H1 (cell line): Measurements from ENCODE around the gene MPPED2.

Experiments
- CHD2 ChIP-seq: IDR thresholded peaks from 2 replicates; pipeline ENCODE4 v1.6.1; 2012; ENCODE audit warnings: low read length, improper control_type of control experiment
- EGR1 ChIP-seq: IDR thresholded peaks from 2 replicates; pipeline ENCODE4 v1.6.1; 2011; ENCODE audit warnings: low read depth, low read length, borderline replicate concordance
- PHF8 ChIP-seq: fragments of 200-600 bp; sonication (generic); conservative IDR thresholded peaks from 2 replicates; pipeline ENCODE4 v1.7.1; 2012; ENCODE audit warnings: low read depth, mild to moderate bottlenecking, inconsistent platforms, low read length, moderate library complexity
- POLR2A ChIP-seq, 2 experiments: IDR thresholded peaks; 1 replicate in 1 of 2; 2 replicates in 1 of 2; pipeline ENCODE4 v1.6.1; 2011; ENCODE audit warnings: low read depth in 2 of 2, low read length in 2 of 2, mild to moderate bottlenecking in 2 of 2; ENCODE audit errors: control extremely low read depth in 1 of 2
- POLR2AphosphoS5 ChIP-seq: IDR thresholded peaks from 2 replicates; pipeline ENCODE4 v1.6.1; 2011; ENCODE audit warnings: low read depth, low read length
- RAD21 ChIP-seq, 2 experiments: IDR thresholded peaks in 1 of 2; conservative IDR thresholded peaks in 1 of 2; 2 replicates each; pipeline ENCODE4 v1.6.1; 2011; ENCODE audit warnings: low read depth in 2 of 2, low read length in 2 of 2, improper control_type of control experiment in 1 of 2, inconsistent platforms in 1 of 2, mild to moderate bottlenecking in 1 of 2, moderate library complexity in 1 of 2
- SIX5 ChIP-seq: IDR thresholded peaks from 2 replicates; pipeline ENCODE4 v1.6.1; 2011; ENCODE audit warnings: mild to moderate bottlenecking, low read depth, low read length
- TAF1 ChIP-seq: IDR thresholded peaks from 2 replicates; pipeline ENCODE4 v1.6.1; 2011; ENCODE audit warnings: mild to moderate bottlenecking, low read depth, low read length
- TF ChIP-seq, protein P1 (sequence below), 3 experiments: IDR thresholded peaks; 1 replicate in 2 of 3; 2 replicates in 1 of 3; pipeline versions ENCODE4 v1.5.1 to v1.6.1; 2011; ENCODE audit warnings: low read length in 3 of 3, mild to moderate bottlenecking in 3 of 3, inconsistent platforms in 2 of 3, low read depth in 1 of 3, moderate library complexity in 1 of 3; ENCODE audit not compliant: insufficient read depth in 1 of 3; ENCODE audit errors: control extremely low read depth in 1 of 3
- TF ChIP-seq, protein P2 (sequence below): IDR thresholded peaks from 2 replicates; pipeline ENCODE4 v1.6.1; 2011; ENCODE audit warnings: low read depth, mild to moderate bottlenecking, low read length; ENCODE audit not compliant: insufficient read depth

- TF ChIP-seq EGR1 (no peak), SIX5 (no peak), POLR2AphosphoS5 (no peak), TAF1 (no peak), POLR2A (IDR thresholded peaks at IDR 0.05; ENCODE audit: control extremely low read depth in 1 of 2, low read depth in 2 of 2, low read length in 2 of 2) (no peak), RAD21 (IDR thresholded peaks at IDR 0.05 in 1 of 2, conservative IDR thresholded peaks at IDR 0.05 in 1 of 2; ENCODE audit: low read depth in 2 of 2, low read length in 2 of 2) (no peak), PHF8 (no peak), CHD2 (no peak)
- TF ChIP-seq, protein P1, sequence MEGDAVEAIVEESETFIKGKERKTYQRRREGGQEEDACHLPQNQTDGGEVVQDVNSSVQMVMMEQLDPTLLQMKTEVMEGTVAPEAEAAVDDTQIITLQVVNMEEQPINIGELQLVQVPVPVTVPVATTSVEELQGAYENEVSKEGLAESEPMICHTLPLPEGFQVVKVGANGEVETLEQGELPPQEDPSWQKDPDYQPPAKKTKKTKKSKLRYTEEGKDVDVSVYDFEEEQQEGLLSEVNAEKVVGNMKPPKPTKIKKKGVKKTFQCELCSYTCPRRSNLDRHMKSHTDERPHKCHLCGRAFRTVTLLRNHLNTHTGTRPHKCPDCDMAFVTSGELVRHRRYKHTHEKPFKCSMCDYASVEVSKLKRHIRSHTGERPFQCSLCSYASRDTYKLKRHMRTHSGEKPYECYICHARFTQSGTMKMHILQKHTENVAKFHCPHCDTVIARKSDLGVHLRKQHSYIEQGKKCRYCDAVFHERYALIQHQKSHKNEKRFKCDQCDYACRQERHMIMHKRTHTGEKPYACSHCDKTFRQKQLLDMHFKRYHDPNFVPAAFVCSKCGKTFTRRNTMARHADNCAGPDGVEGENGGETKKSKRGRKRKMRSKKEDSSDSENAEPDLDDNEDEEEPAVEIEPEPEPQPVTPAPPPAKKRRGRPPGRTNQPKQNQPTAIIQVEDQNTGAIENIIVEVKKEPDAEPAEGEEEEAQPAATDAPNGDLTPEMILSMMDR (IDR thresholded peaks at IDR 0.05; ENCODE audit: control extremely low read depth in 1 of 3, insufficient read depth in 1 of 3, low read depth in 1 of 3, low read length in 3 of 3): no peak
- TF ChIP-seq, protein P2, sequence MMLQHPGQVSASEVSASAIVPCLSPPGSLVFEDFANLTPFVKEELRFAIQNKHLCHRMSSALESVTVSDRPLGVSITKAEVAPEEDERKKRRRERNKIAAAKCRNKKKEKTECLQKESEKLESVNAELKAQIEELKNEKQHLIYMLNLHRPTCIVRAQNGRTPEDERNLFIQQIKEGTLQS: no peak
Observed at GRCh38 chr11:30365793-30366517, 220.2 kb downstream of the MPPED2 start.
